ENCODE results near the gene POP7. TPM values are rescaled to one million over a fixed set of nuclear protein-coding genes. Genes with fewer than 3 reads are reported as not detected.

The POP7 gene
- total RNA-seq, 4 donors from 2014 or later: 17.5 to 39.9 (median 19.4) TPM

GRCh38 chr7:100671353-100672327 lies 34.3 kb upstream of the POP7 start:
- ATAC-seq (ENCODE audit: low FRiP score) (no peak), DNase-seq (ENCODE audit: low spot score) (no peak)
- TF ChIP-seq, protein P1, sequence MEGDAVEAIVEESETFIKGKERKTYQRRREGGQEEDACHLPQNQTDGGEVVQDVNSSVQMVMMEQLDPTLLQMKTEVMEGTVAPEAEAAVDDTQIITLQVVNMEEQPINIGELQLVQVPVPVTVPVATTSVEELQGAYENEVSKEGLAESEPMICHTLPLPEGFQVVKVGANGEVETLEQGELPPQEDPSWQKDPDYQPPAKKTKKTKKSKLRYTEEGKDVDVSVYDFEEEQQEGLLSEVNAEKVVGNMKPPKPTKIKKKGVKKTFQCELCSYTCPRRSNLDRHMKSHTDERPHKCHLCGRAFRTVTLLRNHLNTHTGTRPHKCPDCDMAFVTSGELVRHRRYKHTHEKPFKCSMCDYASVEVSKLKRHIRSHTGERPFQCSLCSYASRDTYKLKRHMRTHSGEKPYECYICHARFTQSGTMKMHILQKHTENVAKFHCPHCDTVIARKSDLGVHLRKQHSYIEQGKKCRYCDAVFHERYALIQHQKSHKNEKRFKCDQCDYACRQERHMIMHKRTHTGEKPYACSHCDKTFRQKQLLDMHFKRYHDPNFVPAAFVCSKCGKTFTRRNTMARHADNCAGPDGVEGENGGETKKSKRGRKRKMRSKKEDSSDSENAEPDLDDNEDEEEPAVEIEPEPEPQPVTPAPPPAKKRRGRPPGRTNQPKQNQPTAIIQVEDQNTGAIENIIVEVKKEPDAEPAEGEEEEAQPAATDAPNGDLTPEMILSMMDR (IDR thresholded peaks at IDR 0.05): no peak

DNA sequence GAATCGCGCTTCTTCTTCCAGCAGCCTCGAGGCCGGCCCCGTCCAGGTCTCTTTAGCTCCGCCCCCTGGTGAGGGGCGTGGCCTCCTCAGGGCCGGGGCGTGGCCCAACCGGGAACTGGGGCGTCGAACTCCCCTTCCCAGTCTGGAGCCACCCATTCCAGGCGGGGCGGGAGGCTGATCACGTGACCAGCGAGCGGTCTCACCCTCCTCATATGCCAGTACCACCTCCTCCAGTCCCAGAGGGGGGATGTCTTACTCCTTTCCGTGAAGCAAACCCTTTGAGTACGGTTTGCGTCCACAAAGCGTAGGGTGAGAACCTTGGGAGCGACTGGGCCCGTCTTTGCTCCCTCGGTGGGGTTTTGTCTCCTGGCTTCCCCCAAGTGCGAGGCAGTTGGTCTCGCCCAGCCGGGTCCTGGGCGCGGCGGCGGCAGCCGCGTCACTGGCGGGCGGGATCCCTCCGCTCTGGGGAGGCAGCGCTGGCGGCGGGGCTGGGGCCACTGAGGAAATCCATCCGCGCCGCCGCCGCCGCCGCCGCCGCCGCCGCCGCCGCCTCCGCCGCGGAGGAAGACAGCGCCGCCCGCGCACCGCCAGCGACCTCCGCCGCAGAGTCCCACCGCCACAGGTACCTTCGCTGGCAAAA lies 32.5 kb upstream of the POP7 start, which contains the start of gene GNB2:
GNB2 (plus strand) TSS at position 439 of the 640 bp plus-strand sequence. CDS start 2,526 bp downstream, outside the sequence.
- peak; percentile 93 for ATAC-seq (ENCODE audit: low FRiP score)
- DNase-seq (ENCODE audit: low spot score): peak; percentile 98
- TF ChIP-seq, protein P1 (IDR thresholded peaks at IDR 0.05): no peak

- ATAC-seq (ENCODE audit: low FRiP score) (no peak), DNase-seq (ENCODE audit: low spot score) (no peak)
- TF ChIP-seq, protein P1 (IDR thresholded peaks at IDR 0.05): no peak
These were observed 31.9 kb upstream of the POP7 start for GRCh38 chr7:100673942-100674410.

DNA sequence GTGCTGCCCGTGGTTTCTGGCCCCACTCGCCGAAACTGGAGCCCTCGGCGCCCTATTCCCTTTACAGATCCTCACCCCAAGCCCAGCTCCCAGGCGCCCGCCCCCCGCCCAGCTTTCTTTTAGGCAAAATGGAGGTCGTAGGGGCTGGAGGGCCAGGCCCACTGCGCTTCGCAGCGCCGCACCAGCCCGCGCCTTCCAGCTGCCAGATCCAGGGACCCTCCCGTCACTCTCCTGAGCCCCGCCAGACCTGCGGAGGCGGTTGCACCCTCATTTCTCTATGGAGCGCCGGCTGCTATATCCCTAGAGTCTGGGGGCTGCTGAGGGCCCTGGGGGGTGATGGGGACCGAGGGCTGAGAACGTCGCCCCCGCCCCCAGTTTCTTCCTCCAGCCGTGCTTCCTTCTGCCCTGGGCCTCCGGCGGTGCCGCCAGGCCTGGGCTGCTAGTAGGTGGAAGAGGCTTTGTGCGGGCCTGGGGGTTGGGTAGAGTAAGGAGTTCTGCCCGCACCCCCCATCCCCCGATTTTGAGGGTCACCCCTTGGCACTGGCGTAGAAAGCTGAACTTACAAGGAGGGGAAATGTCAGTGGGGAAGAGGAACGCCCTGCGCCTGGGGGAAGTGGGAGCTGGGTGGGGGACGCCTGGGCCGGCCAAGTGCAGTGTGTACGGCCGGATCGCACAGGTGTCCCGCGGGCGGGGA lies 31.4 kb upstream of the POP7 start:
- ATAC-seq (ENCODE audit: low FRiP score): no peak
- TF ChIP-seq, protein P1 (IDR thresholded peaks at IDR 0.05): no peak
- no peak for DNase-seq (ENCODE audit: low spot score)

DNA sequence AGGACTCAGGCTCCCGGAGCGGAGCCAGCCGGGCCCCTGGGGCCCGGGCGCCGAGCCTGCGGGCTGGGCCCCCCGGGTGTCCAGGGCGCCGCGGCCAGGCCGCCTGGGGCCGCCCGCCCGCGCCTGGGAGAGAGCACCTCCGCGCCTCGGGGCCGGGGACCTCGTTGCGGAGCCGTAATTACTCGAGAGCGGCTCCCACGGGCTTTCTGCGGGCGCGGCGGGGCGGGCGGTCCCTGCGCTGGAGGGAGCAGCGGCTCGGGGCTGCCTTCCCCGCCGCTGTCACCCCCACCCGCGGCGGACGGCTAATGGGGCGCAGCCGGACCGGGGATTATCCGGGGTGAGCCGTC lies 30.8 kb upstream of the POP7 start:
- ATAC-seq (ENCODE audit: low FRiP score) (no peak), DNase-seq (ENCODE audit: low spot score) (no peak)

More for the DNA sequence above, 30.8 kb upstream of the POP7 start:
- TF ChIP-seq, protein P1 (IDR thresholded peaks at IDR 0.05): no peak
